K562 (cell line): Measurements from ENCODE around the gene ZNF48. TPM values are rescaled to one million over a fixed set of nuclear protein-coding genes. Genes with fewer than 3 reads are reported as not detected.

Experiments
- FOXJ2 ChIP-seq: fragments of 200-800 bp; sonication (Bioruptor generic); IDR thresholded peaks from 2 replicates; pipeline ENCODE4 v1.6.1; 2016; ENCODE audit warnings: missing genetic modification characterization, missing compliant biosample characterization
- HDAC1 ChIP-seq, 2 experiments: fragments of 450-650 bp; IDR thresholded peaks; 2 replicates each; pipeline ENCODE4 v1.6.1; 2016 to 2017; ENCODE audit warnings: inconsistent platforms in 1 of 2, mild to moderate bottlenecking in 1 of 2, moderate library complexity in 1 of 2
- MAFK ChIP-seq: IDR thresholded peaks from 2 replicates; pipeline ENCODE4 v1.6.1; 2011; ENCODE audit warnings: low read length, improper control_type of control experiment
- NEUROD1 ChIP-seq: fragments of 150-350 bp; IDR thresholded peaks from 2 replicates; pipeline ENCODE4 v1.6.1; 2014; ENCODE audit warnings: borderline replicate concordance, low read length, low read depth; ENCODE audit not compliant: partially characterized antibody
- NR3C1 ChIP-seq: sonication (generic); formaldehyde crosslinking; IDR thresholded peaks from 2 replicates; pipeline ENCODE4 v1.8.1; 2022; ENCODE audit warnings: missing genetic modification reagents
- ZNF184 ChIP-seq: sonication (generic); formaldehyde crosslinking; IDR thresholded peaks from 2 replicates; pipeline ENCODE4 v1.5.0; 2020; ENCODE audit warnings: missing genetic modification reagents
- ZNF436 ChIP-seq: fragments of 250-450, 450-650 bp; sonication (Bioruptor Pico); formaldehyde crosslinking; IDR thresholded peaks from 2 replicates; pipeline ENCODE4 v1.7.0; 2020; ENCODE audit warnings: mild to moderate bottlenecking
- polyA plus RNA-seq, 8 experiments: library from polyadenylated mRNA; depleted of rRNA in 4 of 8; stranded (reverse) in 5 of 8; unstranded in 3 of 8; fragments of >200 nt; fragmentation: Nextera tagmentation in 2 of 8; fragmentation: Illumina TruSeq in 1 of 8; extraction: Ambion mirVana in 2 of 8; extraction: Trizol in 1 of 8; gene quantifications; 2 replicates each; pipeline versions ENCODE4 v1.2.1 to v1.2.3, GENCODE V29; 2011 to 2014; ENCODE audit warnings: inconsistent platforms in 1 of 8, missing spikeins in 1 of 8
- total RNA-seq, 7 experiments: library from RNA; depleted of rRNA in 6 of 7; stranded (reverse); fragments of >200 nt in 6 of 7; fragmentation: Illumina TruSeq in 2 of 7; extraction: Trizol in 2 of 7; gene quantifications; 2 replicates each; pipeline versions ENCODE4 v1.2.1 to v1.2.3, GENCODE V29; 2011 to 2021; ENCODE audit warnings: low replicate concordance in 1 of 7
- TF ChIP-seq, protein P1 (sequence below): fragments of 450-650 bp; IDR thresholded peaks from 2 replicates; pipeline ENCODE4 v1.6.1; 2016; ENCODE audit warnings: mild to moderate bottlenecking, moderate library complexity
- TF ChIP-seq, protein P2 (sequence below): sonication (generic); formaldehyde crosslinking; IDR thresholded peaks from 2 replicates; pipeline ENCODE4 v1.8.0; 2022; ENCODE audit warnings: mild to moderate bottlenecking, missing genetic modification reagents

ZNF48 gene
- total and polyA plus RNA-seq, 9 of the 15 experiments (the other 6 are each of a cell fraction or from before 2014, with no cell fraction given): 0.38 to 11.6 (median 4.7) TPM

DNA sequence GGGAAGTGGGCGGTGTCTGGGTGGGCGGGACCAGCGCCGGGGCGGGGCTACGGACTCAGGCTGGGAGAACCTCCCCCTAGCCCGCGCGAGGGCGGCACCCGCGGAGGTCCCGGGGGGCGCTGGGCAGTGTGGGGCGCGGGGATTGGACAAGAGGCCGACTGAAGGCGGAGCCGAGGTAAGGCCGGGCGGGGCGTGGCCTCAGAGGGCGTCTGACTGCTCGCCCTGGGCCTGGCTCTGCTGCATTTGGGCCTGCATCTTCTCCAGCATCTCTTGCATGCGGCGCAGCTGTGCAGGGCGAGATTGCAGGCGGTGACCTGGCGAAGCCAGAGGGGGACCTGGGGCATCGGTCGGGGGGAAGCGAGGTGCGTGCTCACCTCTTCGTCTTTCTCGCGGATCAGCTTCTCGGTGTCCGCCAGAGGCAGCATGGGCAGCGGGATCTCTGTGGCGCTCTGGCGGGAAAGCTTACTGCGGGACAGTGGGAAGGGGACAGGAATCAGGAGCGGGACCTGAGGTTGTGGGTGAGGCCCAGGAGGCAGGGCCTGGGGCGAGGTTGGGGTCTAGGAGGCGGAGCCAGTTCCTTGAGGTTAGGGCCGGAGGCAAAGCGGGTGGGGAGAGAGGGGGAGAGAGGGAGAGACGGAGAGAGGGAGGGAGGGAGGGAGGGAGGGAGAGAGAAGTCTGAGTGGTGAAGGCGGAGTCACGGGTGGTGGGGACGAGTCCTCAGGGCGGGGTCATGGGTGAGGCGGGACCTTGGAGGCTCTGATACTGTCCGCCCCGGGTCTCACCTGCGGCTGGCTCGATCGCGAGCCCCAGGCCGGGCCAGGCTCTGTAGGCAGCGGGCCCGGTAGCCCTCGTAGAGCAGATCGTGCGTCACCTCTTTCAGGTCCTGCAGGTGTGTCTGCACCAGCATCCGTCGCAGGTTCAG is 16.7 kb upstream of the ZNF48 start (continued):
- TF ChIP-seq, protein P1, sequence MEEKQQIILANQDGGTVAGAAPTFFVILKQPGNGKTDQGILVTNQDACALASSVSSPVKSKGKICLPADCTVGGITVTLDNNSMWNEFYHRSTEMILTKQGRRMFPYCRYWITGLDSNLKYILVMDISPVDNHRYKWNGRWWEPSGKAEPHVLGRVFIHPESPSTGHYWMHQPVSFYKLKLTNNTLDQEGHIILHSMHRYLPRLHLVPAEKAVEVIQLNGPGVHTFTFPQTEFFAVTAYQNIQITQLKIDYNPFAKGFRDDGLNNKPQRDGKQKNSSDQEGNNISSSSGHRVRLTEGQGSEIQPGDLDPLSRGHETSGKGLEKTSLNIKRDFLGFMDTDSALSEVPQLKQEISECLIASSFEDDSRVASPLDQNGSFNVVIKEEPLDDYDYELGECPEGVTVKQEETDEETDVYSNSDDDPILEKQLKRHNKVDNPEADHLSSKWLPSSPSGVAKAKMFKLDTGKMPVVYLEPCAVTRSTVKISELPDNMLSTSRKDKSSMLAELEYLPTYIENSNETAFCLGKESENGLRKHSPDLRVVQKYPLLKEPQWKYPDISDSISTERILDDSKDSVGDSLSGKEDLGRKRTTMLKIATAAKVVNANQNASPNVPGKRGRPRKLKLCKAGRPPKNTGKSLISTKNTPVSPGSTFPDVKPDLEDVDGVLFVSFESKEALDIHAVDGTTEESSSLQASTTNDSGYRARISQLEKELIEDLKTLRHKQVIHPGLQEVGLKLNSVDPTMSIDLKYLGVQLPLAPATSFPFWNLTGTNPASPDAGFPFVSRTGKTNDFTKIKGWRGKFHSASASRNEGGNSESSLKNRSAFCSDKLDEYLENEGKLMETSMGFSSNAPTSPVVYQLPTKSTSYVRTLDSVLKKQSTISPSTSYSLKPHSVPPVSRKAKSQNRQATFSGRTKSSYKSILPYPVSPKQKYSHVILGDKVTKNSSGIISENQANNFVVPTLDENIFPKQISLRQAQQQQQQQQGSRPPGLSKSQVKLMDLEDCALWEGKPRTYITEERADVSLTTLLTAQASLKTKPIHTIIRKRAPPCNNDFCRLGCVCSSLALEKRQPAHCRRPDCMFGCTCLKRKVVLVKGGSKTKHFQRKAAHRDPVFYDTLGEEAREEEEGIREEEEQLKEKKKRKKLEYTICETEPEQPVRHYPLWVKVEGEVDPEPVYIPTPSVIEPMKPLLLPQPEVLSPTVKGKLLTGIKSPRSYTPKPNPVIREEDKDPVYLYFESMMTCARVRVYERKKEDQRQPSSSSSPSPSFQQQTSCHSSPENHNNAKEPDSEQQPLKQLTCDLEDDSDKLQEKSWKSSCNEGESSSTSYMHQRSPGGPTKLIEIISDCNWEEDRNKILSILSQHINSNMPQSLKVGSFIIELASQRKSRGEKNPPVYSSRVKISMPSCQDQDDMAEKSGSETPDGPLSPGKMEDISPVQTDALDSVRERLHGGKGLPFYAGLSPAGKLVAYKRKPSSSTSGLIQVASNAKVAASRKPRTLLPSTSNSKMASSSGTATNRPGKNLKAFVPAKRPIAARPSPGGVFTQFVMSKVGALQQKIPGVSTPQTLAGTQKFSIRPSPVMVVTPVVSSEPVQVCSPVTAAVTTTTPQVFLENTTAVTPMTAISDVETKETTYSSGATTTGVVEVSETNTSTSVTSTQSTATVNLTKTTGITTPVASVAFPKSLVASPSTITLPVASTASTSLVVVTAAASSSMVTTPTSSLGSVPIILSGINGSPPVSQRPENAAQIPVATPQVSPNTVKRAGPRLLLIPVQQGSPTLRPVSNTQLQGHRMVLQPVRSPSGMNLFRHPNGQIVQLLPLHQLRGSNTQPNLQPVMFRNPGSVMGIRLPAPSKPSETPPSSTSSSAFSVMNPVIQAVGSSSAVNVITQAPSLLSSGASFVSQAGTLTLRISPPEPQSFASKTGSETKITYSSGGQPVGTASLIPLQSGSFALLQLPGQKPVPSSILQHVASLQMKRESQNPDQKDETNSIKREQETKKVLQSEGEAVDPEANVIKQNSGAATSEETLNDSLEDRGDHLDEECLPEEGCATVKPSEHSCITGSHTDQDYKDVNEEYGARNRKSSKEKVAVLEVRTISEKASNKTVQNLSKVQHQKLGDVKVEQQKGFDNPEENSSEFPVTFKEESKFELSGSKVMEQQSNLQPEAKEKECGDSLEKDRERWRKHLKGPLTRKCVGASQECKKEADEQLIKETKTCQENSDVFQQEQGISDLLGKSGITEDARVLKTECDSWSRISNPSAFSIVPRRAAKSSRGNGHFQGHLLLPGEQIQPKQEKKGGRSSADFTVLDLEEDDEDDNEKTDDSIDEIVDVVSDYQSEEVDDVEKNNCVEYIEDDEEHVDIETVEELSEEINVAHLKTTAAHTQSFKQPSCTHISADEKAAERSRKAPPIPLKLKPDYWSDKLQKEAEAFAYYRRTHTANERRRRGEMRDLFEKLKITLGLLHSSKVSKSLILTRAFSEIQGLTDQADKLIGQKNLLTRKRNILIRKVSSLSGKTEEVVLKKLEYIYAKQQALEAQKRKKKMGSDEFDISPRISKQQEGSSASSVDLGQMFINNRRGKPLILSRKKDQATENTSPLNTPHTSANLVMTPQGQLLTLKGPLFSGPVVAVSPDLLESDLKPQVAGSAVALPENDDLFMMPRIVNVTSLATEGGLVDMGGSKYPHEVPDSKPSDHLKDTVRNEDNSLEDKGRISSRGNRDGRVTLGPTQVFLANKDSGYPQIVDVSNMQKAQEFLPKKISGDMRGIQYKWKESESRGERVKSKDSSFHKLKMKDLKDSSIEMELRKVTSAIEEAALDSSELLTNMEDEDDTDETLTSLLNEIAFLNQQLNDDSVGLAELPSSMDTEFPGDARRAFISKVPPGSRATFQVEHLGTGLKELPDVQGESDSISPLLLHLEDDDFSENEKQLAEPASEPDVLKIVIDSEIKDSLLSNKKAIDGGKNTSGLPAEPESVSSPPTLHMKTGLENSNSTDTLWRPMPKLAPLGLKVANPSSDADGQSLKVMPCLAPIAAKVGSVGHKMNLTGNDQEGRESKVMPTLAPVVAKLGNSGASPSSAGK: peak; percentile 78
- no peak for TF ChIP-seq MAFK
- TF ChIP-seq FOXJ2 (tag): no peak
- TF ChIP-seq, protein P2, sequence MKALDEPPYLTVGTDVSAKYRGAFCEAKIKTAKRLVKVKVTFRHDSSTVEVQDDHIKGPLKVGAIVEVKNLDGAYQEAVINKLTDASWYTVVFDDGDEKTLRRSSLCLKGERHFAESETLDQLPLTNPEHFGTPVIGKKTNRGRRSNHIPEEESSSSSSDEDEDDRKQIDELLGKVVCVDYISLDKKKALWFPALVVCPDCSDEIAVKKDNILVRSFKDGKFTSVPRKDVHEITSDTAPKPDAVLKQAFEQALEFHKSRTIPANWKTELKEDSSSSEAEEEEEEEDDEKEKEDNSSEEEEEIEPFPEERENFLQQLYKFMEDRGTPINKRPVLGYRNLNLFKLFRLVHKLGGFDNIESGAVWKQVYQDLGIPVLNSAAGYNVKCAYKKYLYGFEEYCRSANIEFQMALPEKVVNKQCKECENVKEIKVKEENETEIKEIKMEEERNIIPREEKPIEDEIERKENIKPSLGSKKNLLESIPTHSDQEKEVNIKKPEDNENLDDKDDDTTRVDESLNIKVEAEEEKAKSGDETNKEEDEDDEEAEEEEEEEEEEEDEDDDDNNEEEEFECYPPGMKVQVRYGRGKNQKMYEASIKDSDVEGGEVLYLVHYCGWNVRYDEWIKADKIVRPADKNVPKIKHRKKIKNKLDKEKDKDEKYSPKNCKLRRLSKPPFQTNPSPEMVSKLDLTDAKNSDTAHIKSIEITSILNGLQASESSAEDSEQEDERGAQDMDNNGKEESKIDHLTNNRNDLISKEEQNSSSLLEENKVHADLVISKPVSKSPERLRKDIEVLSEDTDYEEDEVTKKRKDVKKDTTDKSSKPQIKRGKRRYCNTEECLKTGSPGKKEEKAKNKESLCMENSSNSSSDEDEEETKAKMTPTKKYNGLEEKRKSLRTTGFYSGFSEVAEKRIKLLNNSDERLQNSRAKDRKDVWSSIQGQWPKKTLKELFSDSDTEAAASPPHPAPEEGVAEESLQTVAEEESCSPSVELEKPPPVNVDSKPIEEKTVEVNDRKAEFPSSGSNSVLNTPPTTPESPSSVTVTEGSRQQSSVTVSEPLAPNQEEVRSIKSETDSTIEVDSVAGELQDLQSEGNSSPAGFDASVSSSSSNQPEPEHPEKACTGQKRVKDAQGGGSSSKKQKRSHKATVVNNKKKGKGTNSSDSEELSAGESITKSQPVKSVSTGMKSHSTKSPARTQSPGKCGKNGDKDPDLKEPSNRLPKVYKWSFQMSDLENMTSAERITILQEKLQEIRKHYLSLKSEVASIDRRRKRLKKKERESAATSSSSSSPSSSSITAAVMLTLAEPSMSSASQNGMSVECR (CRISPR knock-in tag): peak; percentile 70
- no peak for TF ChIP-seq NR3C1 (CRISPR knock-in tag)
- TF ChIP-seq HDAC1 (IDR thresholded peaks at IDR 0.05): peak in 1 of 2 experiments; percentile 92; a peak in 2 of 4 replicates
- no peak for TF ChIP-seq ZNF184 (CRISPR knock-in tag)
- no peak for TF ChIP-seq ZNF436 (CRISPR knock-in tag)
- TF ChIP-seq NEUROD1: peak; percentile 7
